Neutrophil (primary cell): ENCODE data around the gene ATP8B3.

Source experiments
- H3K27ac ChIP-seq: fragments of 200-600 bp; sonication (generic); 2 replicates; pipeline ENCODE4 v1.5.1; 2016; ENCODE audit warnings: mild to moderate bottlenecking, moderate library complexity
- H3K27me3 ChIP-seq: fragments of 200-600 bp; sonication (generic); 2 replicates; pipeline ENCODE4 v1.6.0; 2016; ENCODE audit warnings: mild to moderate bottlenecking
- H3K36me3 ChIP-seq: fragments of 200-600 bp; sonication (generic); 2 replicates; pipeline ENCODE4 v1.5.1; 2017
- H3K4me1 ChIP-seq, 2 experiments: fragments of 200-600 bp in 1 of 2; sonication (generic) in 1 of 2; 1 replicate in 1 of 2; 2 replicates in 1 of 2; pipeline versions ENCODE4 v1.5.1 to v1.6.1; 2013 to 2016; ENCODE audit warnings: low read depth in 1 of 2, low read length in 1 of 2, mild to moderate bottlenecking in 1 of 2, moderate library complexity in 1 of 2; ENCODE audit not compliant: control insufficient read depth in 1 of 2, insufficient read depth in 1 of 2
- H3K4me3 ChIP-seq, 2 experiments: fragments of 200-600 bp in 1 of 2; sonication (generic) in 1 of 2; 1 replicate in 1 of 2; 2 replicates in 1 of 2; pipeline ENCODE4 v1.5.1; 2013 to 2016; ENCODE audit warnings: low read depth in 1 of 2, low read length in 1 of 2, mild to moderate bottlenecking in 1 of 2, moderate library complexity in 1 of 2
- H3K9me3 ChIP-seq: fragments of 200-600 bp; sonication (generic); 2 replicates; pipeline ENCODE4 v1.5.1; 2016
- CTCF ChIP-seq: fragments of 200-600 bp; sonication (generic); IDR thresholded peaks from 2 replicates; pipeline ENCODE4 v1.5.1; 2016; ENCODE audit warnings: antibody characterized with exemption

ATP8B3 gene

DNA sequence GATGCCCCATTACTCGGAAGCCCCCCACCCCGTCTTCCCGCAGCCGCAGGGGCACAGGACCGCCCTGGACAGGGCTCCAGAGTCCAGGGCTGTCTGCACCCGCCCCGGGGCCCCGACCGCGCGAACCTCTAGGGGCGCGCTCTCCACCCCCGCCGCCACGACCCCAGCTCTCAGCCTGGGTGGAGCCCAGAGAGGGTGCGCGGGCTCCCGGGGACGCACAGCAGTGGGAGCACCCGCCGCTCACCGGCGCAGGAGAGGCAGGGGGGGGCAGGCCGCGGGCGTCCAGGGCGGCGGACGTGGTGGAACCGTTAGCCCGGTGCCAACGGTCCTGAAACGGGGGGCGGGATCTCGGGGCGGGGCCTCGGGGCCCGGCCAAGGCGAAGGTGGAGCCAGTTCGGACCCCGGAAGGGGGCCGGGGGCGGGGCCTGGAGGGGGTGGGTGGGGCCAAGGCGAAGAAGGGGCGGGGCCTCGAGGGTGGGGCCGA, at the start of gene ATP8B3:
Gene ATP8B3 (minus strand): TSS at position 335 of the 484 bp plus-strand sequence. CDS start 540 bp downstream, outside the sequence.
- peaks cover 16 to 18% of the 10 kb centered on the region in 2 experiments for H3K4me1 ChIP-seq
- peak; percentile 36 for TF ChIP-seq CTCF

DNA sequence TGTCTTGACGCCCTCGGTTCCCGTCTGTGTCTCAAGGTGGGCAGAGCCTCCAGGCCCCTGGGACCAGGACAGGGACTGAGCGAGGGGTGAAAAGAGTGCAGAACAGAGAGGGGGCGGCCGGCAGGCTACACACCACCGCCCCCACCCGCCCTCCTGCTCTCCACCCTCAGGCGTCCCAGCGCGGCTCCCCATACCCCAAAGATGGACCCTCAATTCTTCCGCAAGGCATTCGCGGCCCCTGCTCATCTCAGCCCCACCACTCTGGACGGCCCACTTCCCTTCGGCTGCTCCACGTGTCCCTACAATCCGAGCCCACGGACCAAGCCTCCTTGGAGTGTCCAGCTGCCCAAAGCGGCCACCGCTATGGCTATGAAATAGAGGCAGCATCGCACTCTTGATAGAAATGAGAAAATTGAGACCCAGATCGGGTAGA, 49.5 kb upstream of the ATP8B3 start:
- no peak for TF ChIP-seq CTCF
- H3K36me3 ChIP-seq: no peaks in the 10 kb centered on the region
- peaks cover 57 to 70% of the 10 kb centered on the region in 2 experiments for H3K4me1 ChIP-seq
- H3K27ac ChIP-seq: peak overlapping the region; percentile 99
- H3K27me3 ChIP-seq: no peaks in the 10 kb centered on the region
- H3K9me3 ChIP-seq: no peaks in the 10 kb centered on the region
- peak overlapping the region; percentile 72 to 78 for H3K4me3 ChIP-seq

More for the DNA sequence above, at the start of gene ATP8B3:
- H3K27me3 ChIP-seq: no peaks in the 10 kb centered on the region
- H3K9me3 ChIP-seq: no peaks in the 10 kb centered on the region
- peak within 1 kb of the TSS; percentile 89 for H3K27ac ChIP-seq
- H3K36me3 ChIP-seq: peaks cover 38% of the 10 kb centered on the region
- H3K4me3 ChIP-seq: peak within 1 kb of the TSS; percentile 84 to 90

DNA sequence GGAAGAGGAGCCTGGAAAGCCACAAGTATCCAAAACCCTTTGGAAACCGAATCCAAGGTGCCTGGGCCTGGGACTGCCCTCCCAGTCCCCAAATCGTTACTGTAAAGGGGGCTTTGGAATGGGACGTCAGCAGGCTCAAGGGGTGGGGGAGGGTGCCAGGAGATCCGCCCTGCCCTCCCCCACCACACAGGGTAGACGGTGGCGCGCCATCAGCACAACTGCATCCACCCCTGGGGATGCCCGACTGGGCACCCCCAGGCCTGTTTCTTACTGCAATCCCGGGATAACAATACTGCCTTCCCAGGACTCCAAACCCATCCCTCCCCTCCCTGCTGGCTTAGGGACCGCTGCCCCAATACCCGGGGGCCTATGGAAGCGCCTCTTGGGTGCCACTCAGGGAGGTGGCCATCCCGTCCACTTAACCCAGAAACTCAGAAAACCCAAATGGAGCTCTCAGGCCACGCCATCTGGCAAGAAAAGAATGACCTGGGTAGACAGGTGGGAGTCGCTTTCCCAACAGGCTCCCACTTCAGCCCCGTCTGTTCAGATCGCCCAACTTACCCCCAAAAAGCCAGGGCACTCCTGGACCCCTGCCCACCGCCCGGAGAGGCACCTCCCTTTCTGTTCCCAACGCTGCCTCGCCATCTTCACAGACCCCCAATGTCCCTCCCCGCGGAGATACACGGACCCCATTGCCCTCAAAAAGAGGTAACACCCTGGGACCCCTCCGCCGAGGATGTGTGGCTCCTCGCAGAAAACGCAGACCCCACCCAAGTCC, 48.9 kb upstream of the ATP8B3 start:
- Histone ChIP-seq H3K27ac (no peak overlapping the region), H3K36me3 (no peaks in the 10 kb centered on the region), H3K9me3 (no peaks in the 10 kb centered on the region), H3K27me3 (no peaks in the 10 kb centered on the region), H3K4me1 (peaks cover 63 to 76% of the 10 kb centered on the region in 2 experiments), H3K4me3 (peak overlapping the region; percentile 72 to 78)
- TF ChIP-seq CTCF: no peak

DNA sequence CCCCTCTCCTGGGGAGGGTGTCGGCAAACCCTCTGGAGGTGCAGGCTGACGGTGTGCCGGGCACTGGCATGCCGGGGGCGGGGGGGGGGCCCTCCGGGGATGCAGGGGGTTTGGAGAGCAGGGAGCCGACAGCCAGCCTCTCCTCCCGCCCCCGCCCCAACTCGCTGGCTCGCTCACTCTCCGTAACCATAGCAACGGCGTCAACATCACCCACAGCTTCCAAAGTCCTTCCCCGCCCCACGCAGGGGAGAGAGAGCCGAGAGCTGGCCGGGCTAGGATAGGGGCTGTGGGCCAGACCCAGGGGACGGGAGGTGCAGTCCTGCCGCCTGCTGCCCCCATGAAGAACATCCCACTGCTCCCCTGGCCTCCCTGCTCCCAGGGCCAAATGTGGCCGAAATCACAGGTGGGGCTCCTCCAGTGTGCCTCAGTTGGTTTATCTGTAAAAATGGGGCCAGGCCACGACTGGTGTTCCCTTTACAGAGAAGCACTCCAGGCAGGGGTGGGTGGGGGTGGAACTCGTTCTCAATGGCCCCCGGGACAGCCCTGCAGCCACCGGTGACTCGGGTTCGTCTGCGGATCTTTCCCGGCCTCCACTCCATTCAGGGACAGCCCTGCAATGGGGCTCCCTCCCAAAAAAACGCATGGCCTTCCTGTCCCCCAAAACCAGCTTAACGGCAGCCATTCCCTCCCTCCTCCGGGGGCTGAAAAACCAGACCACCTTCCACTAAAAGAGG, 48.1 kb upstream of the ATP8B3 start:
- no peaks in the 10 kb centered on the region for H3K9me3 ChIP-seq
- H3K4me3 ChIP-seq: no peak overlapping the region
- H3K4me1 ChIP-seq: peaks cover 68 to 81% of the 10 kb centered on the region in 2 experiments
- H3K27me3 ChIP-seq: no peaks in the 10 kb centered on the region
- no peaks in the 10 kb centered on the region for H3K36me3 ChIP-seq
- H3K27ac ChIP-seq: no peak overlapping the region
- no peak for TF ChIP-seq CTCF

- no peak for TF ChIP-seq CTCF
- H3K27ac ChIP-seq: no peak overlapping the region
- H3K36me3 ChIP-seq: peaks cover 2% of the 10 kb centered on the region
- no peaks in the 10 kb centered on the region for H3K27me3 ChIP-seq
- no peak overlapping the region for H3K4me3 ChIP-seq
- H3K4me1 ChIP-seq: peaks cover 72 to 85% of the 10 kb centered on the region in 2 experiments
- H3K9me3 ChIP-seq: no peaks in the 10 kb centered on the region
Measured at GRCh38 chr19:1859331-1859781, 47.3 kb upstream of the ATP8B3 start.
